ENCODE measurements around the gene PEX5L.

- TF ChIP-seq POLR2A (IDR thresholded peaks at IDR 0.05; ENCODE audit: low read depth, low read length) (no peak), POLR2AphosphoS5 (IDR thresholded peaks at IDR 0.05; ENCODE audit: low read depth, low read length) (no peak), TAF1 (IDR thresholded peaks at IDR 0.05; ENCODE audit: borderline replicate concordance, low read depth, low read length) (no peak)
These were observed 227.1 kb downstream of the PEX5L start for GRCh38 chr3:179809639-179810038.
